ENCODE results near the gene CHRD.

CHRD gene

DNA sequence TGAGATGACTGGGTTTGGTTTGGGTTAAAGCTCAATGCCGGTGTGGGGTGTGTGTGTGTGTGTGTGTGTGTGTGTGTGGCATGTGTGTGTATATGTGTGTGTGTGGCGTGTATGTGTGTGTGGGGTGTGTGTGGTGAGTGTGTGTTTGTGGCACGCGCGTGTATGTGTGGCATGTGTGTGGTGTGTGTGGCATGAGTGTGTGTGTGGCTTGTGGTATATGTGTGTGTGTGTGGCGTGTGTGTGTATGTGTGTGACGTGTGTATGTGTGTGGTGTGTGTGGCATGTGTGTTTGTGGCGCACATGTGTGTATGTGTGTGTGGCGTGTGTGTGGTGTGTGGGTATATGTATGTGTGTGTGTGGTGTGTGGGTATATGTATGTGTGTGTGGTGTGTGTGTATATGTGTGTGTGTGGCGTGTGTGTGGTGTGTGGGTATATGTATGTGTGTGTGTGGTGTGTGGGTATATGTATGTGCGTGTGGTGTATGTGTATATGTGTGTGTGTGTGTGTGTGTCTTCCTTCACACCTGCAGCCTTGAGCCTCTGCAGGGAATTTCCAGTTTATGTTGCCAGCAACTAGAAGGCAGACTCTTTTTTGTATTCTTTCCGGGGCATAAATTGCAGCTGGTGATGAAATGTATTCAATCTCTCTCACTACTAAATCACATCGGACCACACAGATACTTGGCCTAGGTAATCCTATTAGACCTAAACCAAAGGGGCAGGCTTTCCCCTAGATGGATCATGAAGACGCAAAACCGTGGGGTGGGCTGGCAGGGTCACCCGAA, 34.8 kb downstream of the CHRD start:
- ChIA-PET CTCF (interaction anchor here (0.6 to 7.2 kb wide), 8 partner anchors 9 to 127 kb away, joined by 3 to 107 read pairs (median 3); no protein-coding TSS in a partner anchor), POLR2A (no interaction called here)
- TF ChIP-seq, protein P1, sequence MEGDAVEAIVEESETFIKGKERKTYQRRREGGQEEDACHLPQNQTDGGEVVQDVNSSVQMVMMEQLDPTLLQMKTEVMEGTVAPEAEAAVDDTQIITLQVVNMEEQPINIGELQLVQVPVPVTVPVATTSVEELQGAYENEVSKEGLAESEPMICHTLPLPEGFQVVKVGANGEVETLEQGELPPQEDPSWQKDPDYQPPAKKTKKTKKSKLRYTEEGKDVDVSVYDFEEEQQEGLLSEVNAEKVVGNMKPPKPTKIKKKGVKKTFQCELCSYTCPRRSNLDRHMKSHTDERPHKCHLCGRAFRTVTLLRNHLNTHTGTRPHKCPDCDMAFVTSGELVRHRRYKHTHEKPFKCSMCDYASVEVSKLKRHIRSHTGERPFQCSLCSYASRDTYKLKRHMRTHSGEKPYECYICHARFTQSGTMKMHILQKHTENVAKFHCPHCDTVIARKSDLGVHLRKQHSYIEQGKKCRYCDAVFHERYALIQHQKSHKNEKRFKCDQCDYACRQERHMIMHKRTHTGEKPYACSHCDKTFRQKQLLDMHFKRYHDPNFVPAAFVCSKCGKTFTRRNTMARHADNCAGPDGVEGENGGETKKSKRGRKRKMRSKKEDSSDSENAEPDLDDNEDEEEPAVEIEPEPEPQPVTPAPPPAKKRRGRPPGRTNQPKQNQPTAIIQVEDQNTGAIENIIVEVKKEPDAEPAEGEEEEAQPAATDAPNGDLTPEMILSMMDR (IDR thresholded peaks at IDR 0.05; ENCODE audit: insufficient read depth, low read length, missing control alignments): no peak
- H3K4me3 ChIP-seq (ENCODE audit: low read depth, low read length): no peak overlapping the region
- no peak for DNase-seq (ENCODE audit: low read depth, low spot score)

DNA sequence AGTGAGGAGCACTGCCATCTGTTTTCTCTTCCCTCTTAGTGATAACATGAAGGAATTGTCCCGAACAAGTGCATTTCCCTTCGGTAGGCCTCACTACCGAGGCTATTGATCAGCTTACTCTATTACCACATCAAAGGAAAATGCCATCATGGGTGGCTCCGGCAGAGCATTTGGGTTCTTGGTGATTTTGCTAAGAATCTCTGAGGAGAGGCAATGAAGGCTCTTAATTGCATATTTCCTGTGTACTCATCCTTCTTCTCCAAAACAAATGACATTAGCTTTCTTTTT, 35.3 kb downstream of the CHRD start:
- CTCF ChIA-PET: interaction anchor here (1.2 to 7.2 kb wide), 3 partner anchors 9 to 99 kb away, joined by 4 to 107 read pairs (median 4); no protein-coding TSS in a partner anchor
- no peak for DNase-seq (ENCODE audit: low read depth, low spot score)
- POLR2A ChIA-PET: no interaction called here
- TF ChIP-seq, protein P1 (IDR thresholded peaks at IDR 0.05; ENCODE audit: insufficient read depth, low read length, missing control alignments): no peak
- H3K4me3 ChIP-seq (ENCODE audit: low read depth, low read length): no peak overlapping the region

DNA sequence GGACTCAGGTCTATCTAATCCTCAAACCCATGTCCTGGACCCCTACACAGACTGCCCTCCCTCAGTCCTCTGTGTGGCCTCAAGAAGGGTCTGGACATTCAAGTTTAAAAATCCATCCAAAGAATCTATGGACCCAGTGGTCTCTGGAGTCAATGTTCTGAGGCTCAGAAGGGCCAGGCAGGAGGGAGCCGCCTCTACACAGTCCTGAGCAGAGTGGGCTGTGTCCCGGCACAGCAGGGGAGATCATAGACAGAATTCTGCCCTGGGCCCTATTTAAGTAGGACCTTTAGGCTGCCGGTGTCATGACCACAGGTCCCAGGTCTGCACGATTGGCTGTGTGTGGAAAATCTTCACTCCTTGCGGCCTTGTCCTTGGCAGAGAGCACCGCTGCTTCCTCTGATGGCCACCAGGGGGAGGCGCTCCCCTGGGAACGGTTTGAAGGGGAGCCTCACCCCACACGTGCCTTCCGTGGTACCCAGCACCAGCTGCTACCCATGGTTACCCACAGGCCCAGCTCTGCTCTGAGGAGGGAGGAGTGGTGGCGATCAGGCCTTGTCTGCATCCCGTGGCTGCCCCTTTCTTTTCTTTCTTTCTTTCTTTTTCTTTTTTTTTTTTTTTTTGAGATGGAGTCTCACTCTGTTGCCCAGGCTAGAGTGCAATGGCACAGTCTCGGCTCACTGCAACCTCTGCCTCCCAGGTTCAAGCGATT, 37.9 kb downstream of the CHRD start:
- POLR2A ChIA-PET: no interaction called here
- no peak overlapping the region for H3K4me3 ChIP-seq (ENCODE audit: low read depth, low read length)

DNA sequence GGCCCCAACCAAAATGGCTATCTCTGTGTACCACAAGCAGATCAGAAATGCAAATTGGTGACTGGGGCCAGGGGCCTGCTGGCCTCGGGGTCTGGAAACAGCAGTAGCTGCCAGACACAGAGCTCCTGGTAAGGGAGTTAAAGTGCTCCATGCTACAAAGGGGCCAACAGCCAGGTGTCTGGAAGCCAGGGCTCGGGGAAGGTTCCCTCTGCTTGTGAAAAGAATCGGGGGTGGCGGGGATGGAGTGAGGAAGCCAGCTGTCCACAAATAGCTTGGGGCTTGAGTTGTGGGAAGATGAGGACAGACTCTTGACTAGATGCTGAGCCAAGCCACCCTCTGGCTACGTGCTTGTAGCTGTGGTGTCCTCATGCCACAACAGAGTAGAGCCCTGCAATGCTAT, 39.3 kb downstream of the CHRD start:
- ChIA-PET CTCF (interaction anchor here (1.0 to 4.4 kb wide), 15 partner anchors 11 to 142 kb away, joined by 3 to 35 read pairs (median 5); partner anchors contain the start of gene EPHB3), POLR2A (no interaction called here)
- H3K4me3 ChIP-seq (ENCODE audit: low read depth, low read length): no peak overlapping the region
- TF ChIP-seq, protein P1 (IDR thresholded peaks at IDR 0.05; ENCODE audit: insufficient read depth, low read length, missing control alignments): no peak
- DNase-seq (ENCODE audit: low read depth, low spot score): no peak

More for the DNA sequence above, 37.9 kb downstream of the CHRD start:
- CTCF ChIA-PET: interaction anchor here (0.6 to 7.2 kb wide), 36 partner anchors 8 to 844 kb away, joined by 3 to 107 read pairs (median 4); partner anchors contain the start of gene EPHB3
- TF ChIP-seq, protein P1 (IDR thresholded peaks at IDR 0.05; ENCODE audit: insufficient read depth, low read length, missing control alignments): peak; percentile 99
- no peak for DNase-seq (ENCODE audit: low read depth, low spot score)

DNA sequence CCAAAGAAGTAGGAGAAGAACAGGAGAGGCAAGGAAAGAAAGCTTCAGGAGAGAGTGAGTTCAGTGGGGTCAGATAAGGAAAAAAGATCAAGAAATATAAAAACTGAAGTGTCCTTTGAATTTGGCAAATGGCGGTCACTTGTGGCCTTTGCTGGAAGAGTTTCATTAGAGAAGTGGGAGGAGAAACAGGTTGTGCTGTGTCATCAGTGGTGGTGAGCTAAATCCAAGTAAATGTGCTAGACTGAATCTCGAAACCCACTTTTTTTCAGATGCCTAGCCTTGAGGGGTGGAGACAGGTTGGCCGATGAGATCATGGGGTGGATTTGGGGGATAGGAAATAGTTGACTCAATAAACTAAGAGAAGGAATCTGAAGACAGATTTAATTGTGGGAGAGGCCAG, 43.7 kb downstream of the CHRD start:
- POLR2A ChIA-PET: no interaction called here
- CTCF ChIA-PET: interaction anchor here (0.7 to 4.9 kb wide), 3 partner anchors 52 to 118 kb away, joined by 3 to 26 read pairs (median 14); no protein-coding TSS in a partner anchor
- H3K4me3 ChIP-seq (ENCODE audit: low read depth, low read length): no peak overlapping the region
- no peak for DNase-seq (ENCODE audit: low read depth, low spot score)
- TF ChIP-seq, protein P1 (IDR thresholded peaks at IDR 0.05; ENCODE audit: insufficient read depth, low read length, missing control alignments): no peak

DNA sequence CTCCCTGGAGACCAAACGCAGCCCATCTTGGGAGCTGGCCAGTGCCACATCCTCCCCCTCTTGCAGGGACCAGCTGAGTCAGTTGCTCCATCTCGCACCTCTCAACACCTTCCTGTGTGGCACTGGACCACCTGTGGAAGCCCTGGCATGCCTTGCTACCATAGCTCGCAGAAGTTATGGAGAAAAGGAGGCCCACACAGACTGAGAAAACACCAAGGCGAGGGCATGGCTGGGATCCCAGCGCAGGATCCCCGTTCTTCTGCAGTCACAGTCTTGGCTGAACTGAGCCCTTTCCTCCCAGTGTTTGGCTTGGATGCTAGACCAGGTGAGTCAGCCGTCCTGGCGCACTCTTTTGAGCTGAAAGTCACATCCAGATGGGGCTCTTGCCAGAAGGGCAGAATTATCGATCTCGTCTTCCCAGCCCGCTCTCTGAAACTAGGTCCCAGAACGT, 46.9 kb downstream of the CHRD start:
- POLR2A ChIA-PET: no interaction called here
- CTCF ChIA-PET: interaction anchor here (1.0 to 1.8 kb wide), 6 partner anchors 9 to 117 kb away, joined by 3 to 9 read pairs (median 3); no protein-coding TSS in a partner anchor

More for the DNA sequence above, 46.9 kb downstream of the CHRD start:
- TF ChIP-seq, protein P1 (IDR thresholded peaks at IDR 0.05; ENCODE audit: insufficient read depth, low read length, missing control alignments): no peak
- no peak for DNase-seq (ENCODE audit: low read depth, low spot score)
- H3K4me3 ChIP-seq (ENCODE audit: low read depth, low read length): no peak overlapping the region

All from AG04449 (cell line).